ENCODE results near the gene ADAMTS3.

DNA sequence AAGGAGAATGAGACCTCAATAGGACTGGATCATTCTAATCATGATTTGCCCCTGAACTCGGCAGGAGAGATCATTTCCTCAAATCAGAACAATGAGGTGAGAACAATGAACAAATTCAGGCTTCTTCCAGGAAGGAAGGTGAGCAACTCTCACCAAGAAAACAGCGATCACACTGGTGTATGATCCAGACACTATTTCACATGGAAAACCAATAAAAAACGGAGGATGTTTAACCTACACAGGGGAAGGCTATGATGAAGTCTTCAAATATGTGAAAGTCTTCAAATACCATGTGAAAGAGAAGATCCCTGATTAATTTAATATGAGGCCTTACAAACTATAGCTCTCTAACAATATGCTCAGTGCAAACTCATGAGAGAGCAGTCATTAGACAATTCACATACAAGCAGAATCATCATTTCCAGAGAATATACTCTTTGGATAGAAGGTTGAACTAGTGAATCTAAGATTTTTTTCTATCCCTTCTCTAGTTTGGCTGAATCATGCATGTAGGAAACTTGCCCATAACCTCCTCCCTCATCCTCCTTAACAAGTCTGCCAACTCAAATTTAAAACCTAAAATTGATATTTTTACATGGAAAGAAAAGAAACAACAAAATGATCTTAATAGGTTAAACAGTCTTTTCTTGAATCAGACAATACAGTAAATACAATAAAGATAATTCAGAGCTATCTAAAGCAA, 122.5 kb downstream of the ADAMTS3 start:
- TF ChIP-seq GLIS3 (CRISPR knock-in tag; IDR thresholded peaks at IDR 0.05) (no peak), TSHZ2 (CRISPR knock-in tag; IDR thresholded peaks at IDR 0.05) (no peak), POU6F1 (CRISPR knock-in tag; IDR thresholded peaks at IDR 0.05; ENCODE audit: borderline replicate concordance, low read depth) (no peak), ZFP3 (CRISPR knock-in tag; IDR thresholded peaks at IDR 0.05) (no peak), RARB (CRISPR knock-in tag; IDR thresholded peaks at IDR 0.05) (no peak), SNAI2 (CRISPR knock-in tag; IDR thresholded peaks at IDR 0.05) (no peak), PATZ1 (CRISPR knock-in tag; IDR thresholded peaks at IDR 0.05; ENCODE audit: borderline replicate concordance) (no peak), ESRRG (CRISPR knock-in tag; IDR thresholded peaks at IDR 0.05) (no peak)

Data from SK-N-SH treated with all-trans-retinoic acid at 6 μM for 48 hours (cell line).